ENCODE results near the gene CPT1A.

Gene CPT1A

DNA sequence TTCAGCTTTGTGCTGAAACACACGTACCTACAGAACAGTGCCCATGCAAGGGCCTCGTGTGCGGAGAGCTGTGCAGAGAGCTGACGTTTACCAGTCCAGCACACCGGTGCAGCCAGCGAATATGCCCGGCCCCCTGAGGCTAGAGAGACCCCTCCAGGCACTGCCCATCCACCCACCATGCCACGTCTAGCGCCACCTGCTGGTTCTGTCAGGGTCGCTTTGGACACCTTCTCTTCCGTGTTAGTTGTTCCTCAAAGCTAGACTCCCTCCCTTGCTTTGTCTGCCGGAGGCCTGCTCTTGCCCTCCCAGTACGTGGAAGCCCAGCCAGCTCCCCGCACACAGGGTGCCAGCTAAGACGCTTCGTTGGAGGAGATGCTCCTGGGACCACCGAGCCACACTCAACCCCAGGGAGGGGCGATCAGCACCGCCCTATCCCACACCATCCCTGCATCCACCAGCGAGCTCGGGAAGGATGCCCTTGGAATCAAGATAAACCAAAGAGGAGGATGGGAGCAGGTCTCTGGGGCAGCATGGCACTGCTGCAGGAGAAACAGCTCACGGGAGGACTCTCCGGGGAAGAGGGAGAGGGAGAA, 43.4 kb downstream of the CPT1A start:
- DNase-seq (ENCODE audit: low read depth in 2 of 2), result no peak

DNA sequence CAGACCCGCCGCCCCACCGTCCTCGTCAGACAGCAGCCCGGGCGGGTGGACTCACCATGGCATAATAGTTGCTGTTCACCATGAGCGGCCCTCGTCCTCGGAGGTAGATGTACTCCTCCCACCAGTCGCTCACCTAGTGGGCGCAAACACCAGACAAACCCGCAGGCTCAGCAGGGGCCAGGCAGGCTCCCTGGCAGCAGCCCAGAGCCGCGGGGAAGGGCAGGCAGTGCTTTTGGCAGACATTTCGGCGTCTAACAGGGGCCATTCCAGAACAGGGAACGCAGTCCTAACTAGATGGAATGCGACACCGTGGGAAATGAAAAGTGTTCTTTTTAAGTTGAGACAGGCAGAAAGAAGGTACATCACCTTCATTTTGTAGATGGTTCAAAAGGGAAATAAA, 44.9 kb downstream of the CPT1A start:
- no peak for DNase-seq (ENCODE audit: low read depth in 2 of 2)

DNA sequence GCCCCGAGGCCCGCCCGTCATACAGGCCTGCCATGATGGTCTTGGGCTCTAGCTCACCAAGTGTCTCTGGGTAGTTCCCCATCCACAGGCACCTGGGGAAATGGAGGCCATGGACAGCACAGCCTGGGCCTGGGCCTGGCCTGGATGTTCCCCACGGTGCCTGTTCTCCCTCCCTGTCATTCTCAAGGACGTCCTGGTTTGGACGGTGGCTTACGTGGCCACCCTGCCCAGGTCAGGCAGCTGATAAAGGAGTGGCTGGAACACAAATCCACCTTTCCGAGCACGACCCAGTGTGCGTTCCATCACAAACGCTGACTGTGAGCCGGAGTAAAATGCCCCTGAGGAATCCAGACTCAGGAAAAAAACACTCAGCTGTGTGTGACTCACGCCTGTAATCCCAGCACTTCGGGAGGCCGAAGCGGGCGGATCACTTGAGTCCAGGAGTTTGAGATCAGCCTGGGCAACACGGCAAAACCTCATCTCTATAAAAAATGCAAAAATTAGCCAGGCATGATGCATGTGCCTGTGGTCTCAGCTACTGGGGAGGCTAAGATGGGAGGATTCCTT, 49.2 kb downstream of the CPT1A start:
- DNase-seq (ENCODE audit: low read depth in 2 of 2), result no peak

DNA sequence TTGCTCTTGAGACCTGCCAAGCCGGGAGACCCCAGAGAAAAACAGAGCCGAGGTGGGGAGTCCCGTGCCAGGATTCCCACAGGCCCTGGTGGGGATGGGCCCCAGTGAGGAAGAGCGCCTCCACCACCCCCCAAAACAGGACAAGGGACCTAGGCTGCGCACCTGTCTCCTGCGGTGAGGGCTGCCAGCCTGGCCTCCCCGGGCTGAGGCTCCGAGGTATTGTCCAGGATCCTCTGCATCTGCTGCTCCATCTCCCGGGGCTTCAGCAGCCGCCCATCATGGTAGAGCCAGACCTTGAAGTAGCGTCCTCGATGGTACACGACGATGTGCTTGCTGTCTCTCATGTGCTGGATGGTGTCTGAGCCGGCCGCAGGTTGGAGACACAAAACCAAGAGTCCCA, 57.1 kb downstream of the CPT1A start:
- no peak for DNase-seq (ENCODE audit: low read depth in 2 of 2)

DNA sequence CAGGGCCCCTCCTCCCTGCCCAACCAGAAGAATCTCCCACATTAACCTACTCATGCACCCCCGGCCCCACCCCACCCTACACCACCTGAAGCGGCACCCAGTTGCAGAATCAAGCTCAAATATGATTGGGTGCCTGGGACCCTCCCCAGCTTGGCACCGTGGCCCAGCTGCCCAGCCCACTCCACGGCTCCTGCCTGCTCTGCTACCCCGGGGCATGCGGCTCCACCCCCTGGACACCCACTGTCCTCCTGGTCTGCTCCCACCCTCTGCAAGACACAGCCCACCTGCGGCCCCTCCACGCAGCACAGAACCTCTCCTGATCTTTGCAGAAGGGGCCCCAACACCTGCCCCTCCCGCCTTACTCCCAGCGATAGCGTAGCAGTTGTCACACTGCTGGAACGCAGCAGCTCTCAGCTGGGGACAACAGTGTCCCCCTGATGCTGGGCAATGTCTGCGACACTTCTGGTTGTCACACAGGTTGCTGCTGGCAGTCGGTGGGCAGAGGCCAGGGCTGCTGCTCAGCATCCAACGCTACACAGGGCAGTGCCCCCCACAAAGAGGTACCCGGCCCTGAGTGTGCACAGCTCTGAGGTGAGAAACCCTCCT, 58.4 kb downstream of the CPT1A start:
- no peak for DNase-seq (ENCODE audit: low read depth in 2 of 2)

DNA sequence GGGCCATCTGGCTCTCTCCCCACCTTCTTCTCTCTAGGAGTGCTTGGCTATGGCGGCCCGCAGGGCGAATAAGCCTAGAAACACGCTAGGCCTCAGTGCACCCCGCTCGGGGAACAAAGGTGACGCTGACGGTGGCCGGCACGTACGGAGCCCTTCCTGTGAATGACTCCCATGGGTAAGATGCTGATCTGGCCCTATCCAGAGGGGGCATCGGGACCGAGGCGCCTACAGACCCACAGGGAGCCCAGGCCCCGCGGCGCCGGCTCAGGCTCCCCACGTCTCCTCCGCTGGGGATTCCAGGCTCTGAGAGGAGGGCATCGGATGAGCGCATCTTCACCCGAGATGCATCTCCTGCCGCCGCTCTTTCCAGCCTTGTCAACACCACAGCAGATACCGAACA, 59.0 kb downstream of the CPT1A start:
- DNase-seq (ENCODE audit: low read depth in 2 of 2), result no peak

DNA sequence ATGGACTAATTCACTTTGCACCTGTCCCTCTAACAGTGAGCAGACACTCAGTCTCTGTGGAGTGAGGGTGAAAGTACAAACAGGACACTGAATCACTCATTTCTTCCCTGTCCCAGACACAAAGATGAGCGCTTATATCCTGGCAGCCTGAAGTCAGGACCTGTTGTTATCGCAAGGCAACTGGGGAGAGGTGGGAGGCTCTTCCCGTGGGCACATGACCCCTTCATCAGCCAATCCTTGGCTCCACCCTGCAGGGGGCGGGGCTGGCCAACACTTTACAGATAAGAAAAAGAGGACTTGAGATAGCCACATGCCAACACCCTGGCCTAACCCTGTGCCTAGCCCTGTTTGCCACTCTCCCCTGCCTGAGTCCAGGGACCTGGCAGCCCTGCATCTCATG, 60.9 kb downstream of the CPT1A start:
- no peak for DNase-seq (ENCODE audit: low read depth in 2 of 2)

DNA sequence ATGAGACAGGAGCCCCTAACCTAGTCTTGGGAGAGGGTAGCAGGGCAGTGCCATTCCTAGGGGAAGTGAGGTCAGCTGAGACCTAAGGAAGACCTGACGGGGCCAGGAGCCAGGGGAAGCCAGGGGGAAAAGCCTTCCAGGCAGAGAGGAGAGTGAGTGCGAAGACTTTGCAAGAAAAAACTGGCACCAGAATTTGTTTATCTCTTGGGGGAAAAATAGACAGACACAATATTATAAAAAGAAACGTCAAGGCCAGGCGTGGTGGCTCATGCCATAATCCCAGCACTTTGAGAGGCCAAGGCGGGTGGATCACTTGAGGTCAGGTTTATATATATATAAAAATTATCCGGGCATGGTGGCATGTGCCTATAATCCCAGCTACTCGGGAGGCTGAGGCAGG, 63.5 kb downstream of the CPT1A start:
- no peak for DNase-seq (ENCODE audit: low read depth in 2 of 2)

DNA sequence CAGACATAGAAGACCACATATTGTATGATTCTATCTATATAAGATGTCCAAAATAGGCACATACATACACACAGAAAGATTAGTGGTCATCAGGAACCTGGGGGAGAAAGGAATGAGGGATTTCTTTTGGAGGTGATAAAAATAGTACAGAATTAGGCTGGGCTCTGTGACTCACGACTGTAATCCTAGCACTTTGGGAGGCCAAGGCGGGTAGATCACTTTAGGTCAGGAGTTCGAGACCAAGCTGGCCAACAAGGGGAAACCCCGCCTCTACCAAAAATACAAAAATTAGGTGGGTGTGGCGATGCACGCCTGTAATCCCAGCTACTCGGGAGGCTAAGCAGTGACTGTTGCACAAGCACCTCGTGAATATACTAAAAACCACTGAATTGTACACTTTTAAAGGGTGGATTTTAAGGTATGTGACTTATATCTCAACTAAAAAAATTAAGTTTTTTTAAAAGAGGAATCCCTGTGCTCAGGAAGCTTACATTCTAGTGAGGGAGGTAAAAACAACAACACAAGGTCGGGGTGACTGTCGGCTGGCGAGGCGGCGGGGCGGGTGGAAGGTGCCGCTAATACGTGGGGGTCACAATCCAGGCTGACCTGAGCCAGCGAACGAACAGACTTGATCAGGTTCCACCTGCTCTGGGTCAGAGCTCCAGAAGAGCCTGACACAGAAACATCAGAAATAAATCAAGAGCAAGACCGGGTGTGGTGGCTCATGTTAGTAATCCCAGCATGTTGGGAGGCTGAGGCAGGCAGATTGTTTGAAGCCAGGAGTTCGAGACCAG, 65.1 kb downstream of the CPT1A start:
- DNase-seq (ENCODE audit: low read depth in 2 of 2), result no peak

DNA sequence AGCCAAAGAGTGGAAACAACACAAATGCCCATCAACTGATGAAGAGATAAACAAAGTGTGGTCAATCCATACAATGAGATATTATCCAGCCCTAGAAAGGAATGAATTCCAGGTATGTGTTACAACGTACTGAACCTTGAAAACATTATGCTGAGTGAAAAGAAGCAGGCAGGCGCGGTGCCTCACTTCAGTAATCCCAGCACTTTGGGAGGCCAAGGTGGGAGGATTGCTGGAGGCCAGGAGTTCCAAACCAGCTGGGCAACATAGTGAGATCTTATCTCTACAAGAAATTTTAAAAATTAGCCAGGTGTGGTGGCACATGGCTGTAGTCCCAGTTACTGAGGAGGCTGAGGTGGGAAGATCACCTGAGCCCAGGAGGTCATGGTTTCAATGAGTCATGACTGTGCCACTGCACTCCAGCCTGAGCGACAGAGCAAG, 65.7 kb downstream of the CPT1A start:
- no peak for DNase-seq (ENCODE audit: low read depth in 2 of 2)

DNA sequence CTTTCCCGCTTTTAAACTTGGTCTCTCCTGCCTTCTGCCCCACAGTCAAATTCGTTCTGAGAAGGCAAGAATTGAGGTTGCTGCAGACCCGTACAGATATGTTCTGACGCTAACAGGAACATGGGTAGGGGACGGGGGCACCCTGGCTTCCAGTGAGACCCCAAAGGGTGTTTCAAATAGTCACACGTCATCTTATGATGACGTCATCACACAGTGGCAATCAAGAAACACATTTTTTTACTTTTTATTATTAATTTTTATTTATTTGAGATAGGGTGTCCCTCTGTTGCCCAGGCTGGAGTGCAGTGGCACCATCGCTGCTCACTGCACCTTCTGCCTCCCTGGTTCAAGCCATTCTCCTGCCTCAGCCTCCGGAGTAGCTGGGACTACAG, 67.5 kb downstream of the CPT1A start:
- no peak for DNase-seq (ENCODE audit: low read depth in 2 of 2)

DNA sequence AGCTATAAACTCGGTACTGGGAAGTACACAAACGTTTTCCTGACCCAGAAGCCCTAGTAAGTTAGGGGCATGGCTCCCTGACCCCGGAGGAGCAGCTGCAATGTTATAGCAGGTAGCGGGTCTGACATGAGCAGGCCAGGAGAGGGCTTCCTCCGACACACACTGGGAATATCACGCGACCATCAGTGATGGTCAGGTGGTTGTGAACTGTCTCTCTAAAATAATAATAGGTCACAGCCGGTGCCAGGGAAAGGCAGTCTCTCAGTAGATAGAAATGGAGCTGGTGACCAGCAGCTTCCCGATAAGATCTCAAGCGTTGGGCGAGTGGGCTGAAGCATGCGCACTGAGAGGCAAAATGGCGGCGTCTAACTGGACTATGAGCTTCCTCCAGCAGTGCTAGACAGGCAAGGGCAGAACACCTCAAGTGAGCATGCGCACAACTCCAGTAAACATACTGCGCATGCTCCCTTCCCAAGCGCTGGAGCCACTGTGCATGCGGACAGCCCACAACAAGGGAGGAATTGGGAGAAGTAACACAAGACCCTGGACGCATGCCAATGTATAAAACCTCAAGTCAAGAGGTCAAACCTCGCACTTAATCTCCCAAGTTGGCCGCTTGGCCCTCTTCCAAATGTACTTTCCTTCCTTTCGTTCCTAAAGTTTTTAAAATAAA, 68.1 kb downstream of the CPT1A start:
- no peak for DNase-seq (ENCODE audit: low read depth in 2 of 2)

DNA sequence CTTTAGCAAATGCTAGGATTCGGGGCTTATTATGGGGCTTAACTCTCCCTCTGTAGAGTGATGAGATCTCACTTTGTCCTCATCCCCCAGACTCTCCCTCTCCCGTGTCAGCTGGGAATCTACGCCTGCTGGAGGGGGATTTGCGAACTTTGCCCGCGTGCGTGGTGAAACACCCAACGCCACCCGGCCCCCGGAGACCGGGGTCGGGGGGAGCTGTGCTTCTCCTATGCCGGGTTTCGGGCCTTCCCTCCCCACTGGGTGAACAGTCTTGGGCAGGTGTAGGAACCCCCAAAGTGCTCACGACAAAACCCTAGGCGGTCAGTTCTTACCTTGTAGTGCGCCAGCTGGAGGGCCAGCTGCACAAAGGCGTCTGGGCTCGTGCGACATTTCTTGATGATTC, 68.8 kb downstream of the CPT1A start:
- DNase-seq (ENCODE audit: low read depth in 2 of 2), result no peak

DNA sequence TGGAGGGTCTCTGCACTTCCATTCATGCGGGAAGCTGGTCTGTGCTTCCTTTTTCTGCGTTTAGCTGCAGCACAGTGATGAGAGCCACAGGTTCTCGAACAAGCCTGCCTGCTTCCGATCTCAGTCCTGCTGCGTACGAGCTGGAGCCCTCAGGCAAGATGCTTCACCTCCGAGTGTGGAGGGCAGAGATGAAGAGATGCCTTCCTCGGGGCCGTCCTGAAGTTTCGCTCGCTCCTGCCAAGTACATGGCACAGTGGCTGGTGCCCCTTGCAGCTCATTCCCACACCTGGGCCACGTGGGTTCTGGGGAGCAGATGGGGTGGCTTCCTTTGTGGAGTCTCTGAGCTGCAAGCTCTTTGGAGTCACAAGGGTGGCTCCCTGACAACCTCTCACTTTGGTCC, 70.9 kb downstream of the CPT1A start:
- no peak for DNase-seq (ENCODE audit: low read depth in 2 of 2)

DNA sequence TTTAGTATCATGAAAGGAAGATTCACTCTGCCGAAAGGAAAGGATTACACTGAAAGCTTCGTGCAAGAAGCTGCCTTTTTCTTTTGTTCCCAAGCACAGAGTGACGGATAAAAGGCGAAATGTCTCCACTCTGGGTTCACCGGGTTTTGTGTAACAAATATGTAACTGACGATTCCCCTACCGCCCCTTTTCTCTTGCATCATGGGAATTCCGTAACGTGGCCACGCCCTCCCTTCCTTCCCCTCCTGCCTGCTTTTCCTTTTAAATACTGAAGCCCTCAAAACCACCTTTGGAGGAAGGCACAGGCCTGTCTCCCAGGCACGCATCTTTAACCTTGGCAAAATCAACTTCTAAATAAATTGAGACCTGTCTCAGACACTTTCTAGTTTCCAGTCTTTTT, 74.0 kb downstream of the CPT1A start:
- no peak for DNase-seq (ENCODE audit: low read depth in 2 of 2)

DNA sequence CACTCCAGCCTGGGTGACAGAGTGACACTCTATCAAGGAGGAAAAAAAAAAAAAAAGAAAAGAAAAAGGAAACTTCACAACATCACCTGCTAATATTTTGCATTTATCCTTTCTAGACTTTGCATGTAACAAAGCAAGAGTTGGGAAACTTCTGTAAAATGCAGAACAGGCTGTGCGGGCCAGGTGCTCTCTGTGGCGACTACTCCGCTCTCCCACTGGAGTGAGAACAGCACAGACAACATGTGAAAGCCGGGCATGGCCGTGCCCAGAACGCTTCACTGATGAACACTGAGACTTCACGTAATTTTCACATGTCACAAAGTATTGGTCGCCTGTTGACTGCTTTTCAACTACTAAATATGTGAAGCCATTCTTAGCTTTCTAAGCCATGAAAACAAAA, 74.9 kb downstream of the CPT1A start:
- no peak for DNase-seq (ENCODE audit: low read depth in 2 of 2)

DNA sequence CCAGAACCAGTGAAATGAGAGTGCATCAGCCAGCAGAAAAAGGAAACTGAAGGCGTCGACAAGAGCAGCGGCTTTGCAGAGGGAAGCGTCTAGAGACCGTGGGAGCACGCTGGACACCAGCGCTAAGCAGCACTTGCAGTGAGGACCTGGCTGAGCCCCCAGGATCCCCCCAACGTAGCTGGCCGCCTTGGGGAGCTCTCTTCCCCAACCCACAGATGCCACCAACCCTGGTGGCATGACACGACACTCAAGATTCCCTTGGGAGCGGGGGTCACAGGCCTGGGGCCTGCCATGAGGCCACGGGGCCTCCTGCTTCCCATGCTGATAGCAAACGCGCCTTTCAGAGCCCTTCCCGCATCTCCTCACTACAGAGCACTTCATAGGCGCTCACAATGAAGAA, 77.0 kb downstream of the CPT1A start:
- DNase-seq (ENCODE audit: low read depth in 2 of 2), result no peak

DNA sequence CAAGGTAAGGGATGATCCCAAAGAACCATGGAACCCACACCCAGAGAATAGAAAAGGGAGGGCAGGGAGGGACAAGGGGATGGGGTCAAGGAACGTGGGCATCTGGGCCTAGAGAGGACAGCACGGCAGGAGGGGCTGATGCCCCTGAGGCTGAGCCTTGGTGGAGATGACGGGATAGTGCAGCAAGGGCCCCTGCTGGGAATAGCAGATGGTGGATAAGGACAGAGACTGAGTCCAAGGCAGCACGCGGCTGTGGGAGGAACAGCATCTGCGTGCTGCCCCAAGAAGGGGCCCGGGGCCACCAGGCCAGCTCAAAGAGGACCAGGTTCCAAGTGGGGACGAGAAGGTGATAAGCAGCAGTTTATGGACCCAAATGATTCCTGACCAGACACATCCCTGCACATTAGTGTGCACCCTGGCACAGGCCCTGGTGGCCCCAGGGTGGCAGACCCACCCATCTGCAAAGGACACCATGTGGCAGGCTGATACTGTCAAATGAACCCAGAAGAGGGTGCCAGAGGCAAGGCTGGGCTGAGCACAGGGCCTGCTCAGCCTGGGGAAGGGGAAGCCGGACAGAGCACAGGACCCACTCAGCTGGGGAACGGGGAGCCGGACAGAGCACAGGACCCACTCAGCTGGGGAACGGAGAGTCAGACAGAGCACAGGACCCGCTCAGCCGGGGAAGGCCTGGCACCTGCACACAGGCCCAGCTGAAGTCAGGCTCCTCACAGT, 77.6 kb downstream of the CPT1A start:
- no peak for DNase-seq (ENCODE audit: low read depth in 2 of 2)

DNA sequence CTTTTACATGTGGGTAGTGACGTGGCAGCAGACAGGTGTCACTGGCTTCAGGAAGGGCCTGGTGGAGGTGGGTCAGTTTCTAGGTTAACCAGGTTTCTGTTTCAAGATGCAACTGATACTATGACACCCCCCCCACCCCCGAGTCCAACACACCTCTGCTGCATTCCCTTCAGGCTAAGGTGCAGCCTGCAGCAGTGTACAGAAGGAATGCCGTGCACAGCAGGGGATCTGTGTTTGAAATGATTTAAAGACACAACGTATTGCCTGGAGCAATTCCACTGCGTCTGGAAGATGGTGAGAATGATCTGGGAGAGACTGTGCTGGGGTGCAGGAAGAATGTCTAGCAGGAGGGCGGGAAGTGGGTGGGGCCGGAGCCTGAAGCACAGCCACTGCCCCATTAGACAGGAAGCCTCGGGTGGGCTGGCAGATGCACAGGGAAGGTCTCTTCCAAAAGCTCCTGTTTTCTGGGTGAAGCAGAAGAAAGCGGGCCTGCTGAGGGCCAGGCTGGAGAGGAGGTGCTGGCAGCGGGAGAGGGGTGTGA, 78.5 kb downstream of the CPT1A start:
- no peak for DNase-seq (ENCODE audit: low read depth in 2 of 2)

DNA sequence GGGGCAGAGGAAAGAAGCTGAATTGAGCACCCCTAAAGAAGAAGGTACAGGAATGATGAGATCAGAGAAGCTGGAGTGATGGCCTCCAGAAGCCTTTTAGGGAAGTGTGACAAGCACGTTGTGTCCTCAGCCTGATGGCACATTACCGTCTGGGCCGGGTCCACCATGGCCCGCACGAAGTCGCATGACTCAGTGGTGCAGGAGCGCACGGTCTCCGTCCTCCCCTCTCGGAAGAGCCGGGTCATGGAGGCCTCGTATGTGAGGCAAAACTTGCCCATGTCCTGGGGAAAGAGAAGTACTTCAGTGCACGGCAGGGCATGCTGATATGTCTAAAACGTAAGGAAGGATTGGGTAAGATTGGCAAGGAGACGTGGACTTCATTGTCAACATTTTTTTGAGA, 79.2 kb downstream of the CPT1A start:
- no peak for DNase-seq (ENCODE audit: low read depth in 2 of 2)

DNA sequence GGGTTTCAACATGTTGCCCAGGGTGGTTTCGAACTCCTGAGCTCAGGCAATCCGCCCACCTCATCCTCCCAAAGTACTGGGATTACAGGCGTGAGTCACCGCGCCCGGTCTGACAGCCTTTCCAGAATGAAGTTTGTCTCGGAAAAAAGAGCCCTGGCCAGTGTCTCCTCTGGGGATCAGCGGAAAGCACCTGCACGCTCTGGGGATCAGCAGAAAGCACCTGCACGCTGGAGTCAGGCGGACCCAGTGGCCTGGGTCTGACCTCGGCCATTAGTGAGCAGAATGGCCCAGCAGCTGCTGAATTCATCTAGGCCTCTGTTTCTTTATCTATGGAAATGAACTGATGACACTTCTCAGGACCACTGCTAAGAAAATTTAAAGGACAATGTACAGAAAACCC, 79.9 kb downstream of the CPT1A start:
- DNase-seq (ENCODE audit: low read depth in 2 of 2), result no peak

DNA sequence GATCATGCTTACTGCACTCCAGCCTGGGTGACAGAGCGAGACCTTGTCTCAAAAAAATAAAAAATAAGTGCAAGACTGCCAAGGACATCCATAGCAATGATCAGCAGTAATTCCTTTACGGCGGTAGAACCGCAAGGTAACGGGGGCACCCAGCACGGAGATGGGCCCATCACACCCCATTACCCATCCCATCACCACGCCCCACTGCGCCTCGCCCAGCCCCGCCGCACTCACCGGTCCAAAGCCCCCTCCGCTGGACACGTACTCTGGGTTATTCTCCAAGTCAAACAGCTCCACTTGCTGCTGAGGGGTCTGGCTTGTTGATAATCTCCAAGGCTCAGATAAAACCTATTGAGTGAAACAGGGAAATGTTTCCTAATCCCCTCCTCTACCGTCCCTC, 81.7 kb downstream of the CPT1A start:
- DNase-seq (ENCODE audit: low read depth in 2 of 2), result no peak
